ENCODE data around the gene NT5C.

NT5C gene

DNA sequence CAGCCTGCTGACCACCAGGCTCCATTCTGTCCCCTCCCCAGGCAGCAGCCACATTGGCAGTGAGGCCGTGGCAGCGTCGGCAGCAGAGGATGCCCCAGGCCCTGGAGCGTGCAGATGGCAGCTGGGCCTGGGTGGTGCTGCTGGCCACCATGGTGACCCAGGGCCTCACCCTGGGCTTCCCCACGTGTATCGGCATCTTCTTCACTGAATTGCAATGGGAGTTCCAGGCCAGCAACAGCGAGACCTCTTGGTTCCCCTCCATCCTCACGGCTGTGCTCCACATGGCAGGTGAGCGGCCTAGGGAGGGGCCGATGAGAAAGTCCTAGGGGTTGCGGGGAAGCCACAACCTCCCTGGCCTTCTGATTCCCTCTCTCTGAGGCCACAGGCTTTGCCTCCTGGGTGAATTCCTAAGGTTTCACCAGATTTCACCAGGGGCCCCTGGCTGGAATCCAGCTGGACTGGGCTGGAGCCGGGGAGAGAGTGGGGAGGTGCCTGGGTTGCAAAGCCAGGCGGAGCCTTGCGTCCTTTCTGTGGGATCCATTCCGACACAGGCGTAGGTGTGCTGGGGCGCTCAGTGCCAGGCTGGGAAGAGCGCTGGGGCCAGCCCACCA, 37.9 kb downstream of the NT5C start:
- DNase-seq (ENCODE audit: low read depth in 2 of 2) = no peak

GRCh38 chr17:75091855-75092327, 39.7 kb downstream of the NT5C start:
- no peak for DNase-seq (ENCODE audit: low read depth in 2 of 2)

- DNase-seq (ENCODE audit: low read depth in 2 of 2) = no peak
These were observed 40.4 kb downstream of the NT5C start for GRCh38 chr17:75090871-75091854.

DNA sequence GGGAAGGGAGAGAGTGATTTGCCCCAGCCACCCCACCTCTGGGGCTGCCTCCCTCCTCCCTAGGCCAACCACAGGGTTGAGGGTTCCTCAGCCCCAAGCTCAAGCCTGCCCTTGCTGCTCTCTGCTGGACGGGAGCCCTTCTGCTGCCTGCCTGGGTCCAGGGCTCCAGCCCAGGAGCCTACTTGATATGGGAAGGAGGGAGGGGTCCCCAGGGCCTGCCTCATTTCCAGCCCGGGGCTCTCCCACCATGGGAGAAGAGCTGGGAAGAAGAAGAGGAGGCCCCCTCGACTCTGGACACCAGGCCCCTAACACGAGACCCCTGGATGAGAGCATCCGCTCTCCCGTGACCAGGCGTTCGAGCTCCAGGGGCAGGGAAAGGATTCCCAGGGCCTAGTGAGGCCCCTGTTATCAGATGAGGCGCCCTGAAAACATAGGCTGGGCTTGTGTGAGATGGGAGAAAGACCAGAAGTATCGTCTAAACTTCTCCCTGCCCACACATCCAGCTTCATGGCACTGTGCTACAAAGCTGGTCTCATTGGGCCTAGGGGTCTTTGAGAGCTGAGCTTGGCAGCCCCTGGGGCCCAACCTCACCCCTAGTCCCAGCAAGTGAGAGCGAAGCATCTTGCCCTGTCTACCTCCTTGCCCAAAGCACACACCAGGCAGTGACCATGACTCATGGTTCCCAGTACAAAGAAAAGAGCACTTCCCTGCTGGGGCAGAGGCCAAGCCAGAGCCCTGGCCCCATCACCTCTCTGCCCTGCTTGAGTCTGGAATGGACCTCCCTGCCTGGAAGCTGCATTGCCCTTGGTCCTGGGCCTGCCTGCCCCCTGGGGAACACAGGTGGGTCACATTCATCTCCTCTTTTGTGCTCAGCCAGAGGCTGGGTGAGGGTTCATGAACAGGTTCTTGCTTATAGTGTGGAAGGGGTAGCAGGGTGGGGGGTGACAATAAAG, 42.8 kb downstream of the NT5C start:
- no peak for DNase-seq (ENCODE audit: low read depth in 2 of 2)

- DNase-seq (ENCODE audit: low read depth in 2 of 2) = no peak
These were observed 43.7 kb downstream of the NT5C start, which contains the start of gene SLC16A5 for GRCh38 chr17:75087558-75088453. Gene SLC16A5, plus strand, starts transcription at chr17:75087954. Its CDS starts 5,683 bp downstream, at chr17:75093637.

DNA sequence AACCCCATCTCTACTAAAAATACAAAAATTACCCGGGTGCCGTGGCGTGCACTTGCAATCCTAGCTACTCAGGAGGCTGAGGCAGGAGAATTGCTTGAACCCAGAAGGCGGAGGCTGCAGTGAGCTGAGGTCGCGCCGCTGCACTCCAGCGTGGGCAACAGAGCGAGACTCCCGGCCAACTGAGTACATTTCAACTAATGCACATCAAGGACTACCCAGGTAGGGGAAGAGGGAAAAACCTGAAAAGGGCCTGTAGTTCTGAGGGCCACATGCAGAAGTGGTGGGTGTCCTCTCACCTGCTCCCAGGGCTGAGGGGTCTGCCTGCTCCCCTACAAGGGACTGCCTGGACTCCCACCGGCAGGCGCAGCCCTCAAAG, 44.4 kb downstream of the NT5C start:
- no peak for DNase-seq (ENCODE audit: low read depth in 2 of 2)

GRCh38 chr17:75086496-75087181, 44.9 kb downstream of the NT5C start:
- no peak for DNase-seq (ENCODE audit: low read depth in 2 of 2)

- no peak for DNase-seq (ENCODE audit: low read depth in 2 of 2)
These were observed 47.4 kb downstream of the NT5C start for GRCh38 chr17:75084039-75084660.

- DNase-seq (ENCODE audit: low read depth in 2 of 2) = no peak
These were observed 48.9 kb downstream of the NT5C start for GRCh38 chr17:75082683-75083082.

DNA sequence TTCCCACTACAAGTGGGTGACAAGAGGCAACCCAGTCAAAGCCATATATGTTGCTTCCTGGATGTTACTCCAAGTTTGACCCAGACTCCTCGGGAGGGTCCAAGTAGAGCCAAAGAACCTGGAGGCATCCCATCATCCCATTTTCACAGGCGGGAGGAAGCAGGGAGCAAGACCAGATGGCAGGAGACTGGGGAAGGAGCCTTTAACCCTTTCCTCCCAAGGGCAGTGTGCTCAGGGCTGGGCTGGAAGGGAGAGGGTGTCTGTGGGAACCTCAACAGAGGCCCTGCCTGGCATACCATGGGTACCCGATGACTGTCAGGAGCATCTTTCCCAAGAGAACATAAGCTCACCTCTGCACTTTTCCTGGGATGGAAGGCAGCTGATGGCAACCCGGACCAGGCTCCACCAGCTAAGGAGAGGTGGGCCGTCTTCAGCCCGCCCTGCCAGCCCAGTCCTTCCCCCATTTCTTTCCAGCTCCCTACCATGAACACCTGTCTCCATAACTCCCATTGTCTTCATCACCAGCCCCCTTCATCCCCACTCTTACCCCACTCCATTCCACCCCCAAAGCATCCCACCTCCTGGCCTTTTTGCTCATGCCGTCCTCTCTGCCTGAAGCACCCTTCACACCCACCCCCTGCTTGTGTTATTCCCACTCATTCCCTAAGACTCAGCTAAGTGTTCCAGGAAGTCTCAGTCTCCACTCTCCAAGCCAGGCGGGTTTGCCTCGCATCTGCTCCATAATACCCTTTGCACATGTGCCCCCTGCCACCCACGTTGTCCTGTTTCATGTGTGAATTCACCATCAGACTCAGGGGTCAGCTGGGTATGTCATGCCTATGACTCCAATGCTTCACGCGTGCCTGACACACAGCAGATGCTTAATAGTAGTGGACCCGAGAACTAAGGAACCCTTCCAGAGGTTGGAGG, 49.7 kb downstream of the NT5C start:
- DNase-seq (ENCODE audit: low read depth in 2 of 2) = no peak

All from stimulated activated CD4-positive, alpha-beta T cell treated with anti-CD3 and anti-CD28 coated beads, Interleukin-15, amount 100 ng/mL, for 48 hours (primary cell).